ENCODE results near the gene SMAD2.

DNA sequence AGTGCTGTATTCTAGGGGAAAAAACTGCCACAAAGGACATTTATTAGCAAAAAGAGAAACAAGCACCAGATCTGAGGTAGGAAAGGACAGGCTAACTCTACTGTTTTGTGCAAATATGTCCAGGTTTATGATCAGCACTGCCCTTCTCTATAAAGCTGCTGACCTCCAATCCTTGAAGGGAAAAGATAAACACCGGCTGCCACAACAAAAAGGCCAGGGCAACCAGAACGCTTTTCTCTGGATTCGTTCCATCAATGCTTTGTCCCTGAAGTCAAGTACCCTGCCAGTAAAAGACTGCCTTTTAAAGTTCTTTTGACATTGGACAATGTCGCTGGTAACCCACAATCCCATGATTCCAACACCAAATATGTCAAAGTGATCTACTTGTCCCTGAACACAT is 21.0 kb downstream of the SMAD2 start:
- TF ChIP-seq CTCF (IDR thresholded peaks at IDR 0.05), result no peak
- TF ChIP-seq ZFX (IDR thresholded peaks at IDR 0.05; ENCODE audit: borderline replicate concordance), result no peak

All from 22Rv1 (cell line).